OCI-LY3 (cell line): ENCODE results near the gene GRAMD1A.

Source experiments
- CTCF ChIP-seq: fragments of 200-600, 300-600 bp; sonication (generic); IDR thresholded peaks from 2 replicates; pipeline ENCODE4 v1.5.1; 2014; ENCODE audit warnings: antibody characterized with exemption, low read length, low read depth
- EZH2phosphoT487 ChIP-seq: fragments of 200-600 bp; shearing (Covaris generic); IDR thresholded peaks from 2 replicates; pipeline ENCODE4 v1.6.1; 2018; ENCODE audit warnings: antibody characterized with exemption, mixed run types, low read depth

- TF ChIP-seq CTCF = no peak
- TF ChIP-seq EZH2phosphoT487 = no peak
These were observed 15.8 kb upstream of the GRAMD1A start for GRCh38 chr19:34984287-34984686.
